Tibial artery (tissue), 4 donors: ENCODE data around the gene THADA.

Source experiments
- DNase-seq, 2 donors: peaks; one replicate each; pipeline ENCODE4 v3.0.0-alpha.2; 2019
- H3K27ac ChIP-seq, 2 donors: fragments of 200-600 bp; sonication (generic) in 1 of 2; 1 replicate in 1 of 2; 2 replicates in 1 of 2; pipeline ENCODE4 v1.5.1; 2018 to 2019; ENCODE audit warnings: mild to moderate bottlenecking in 1 of 2
- H3K27me3 ChIP-seq, 2 donors: fragments of 200-600 bp; sonication (generic) in 1 of 2; one replicate each; pipeline versions ENCODE4 v1.5.1 to v1.6.0; 2016 to 2019
- H3K36me3 ChIP-seq, 3 donors: fragments of 200-600 bp; sonication (generic) in 2 of 3; one replicate each; pipeline ENCODE4 v1.5.1; 2016 to 2019; ENCODE audit warnings: mild to moderate bottlenecking in 2 of 3
- H3K4me1 ChIP-seq, 4 donors: fragments of 200-600 bp; sonication (generic) in 2 of 4; 1 replicate in 3 of 4; 2 replicates in 1 of 4; pipeline ENCODE4 v1.5.1; 2016 to 2019
- H3K4me3 ChIP-seq, 2 donors: fragments of 200-600 bp; sonication (generic) in 1 of 2; 1 replicate in 1 of 2; 2 replicates in 1 of 2; pipeline ENCODE4 v1.5.1; 2018 to 2019; ENCODE audit warnings: mild to moderate bottlenecking in 2 of 2
- H3K9me3 ChIP-seq, 3 donors: fragments of 200-600 bp; sonication (generic) in 1 of 3; one replicate each; pipeline ENCODE4 v1.5.1; 2016 to 2019
- CTCF ChIP-seq, 2 experiments: fragments of 200-600 bp in 1 of 2; fragments of 450-650 bp in 1 of 2; IDR thresholded peaks; one replicate each; pipeline ENCODE4 v1.5.1; 2017 to 2019; ENCODE audit warnings: antibody characterized with exemption in 2 of 2, mild to moderate bottlenecking in 1 of 2, moderate library complexity in 1 of 2
- intact Hi-C: fragments of 100-400 bp; cut with DNase I; formaldehyde crosslinking; loops from one replicate; pipeline ENCODE4 v1.15.0; 2023; ENCODE audit warnings: low total_unique reads

THADA gene

DNA sequence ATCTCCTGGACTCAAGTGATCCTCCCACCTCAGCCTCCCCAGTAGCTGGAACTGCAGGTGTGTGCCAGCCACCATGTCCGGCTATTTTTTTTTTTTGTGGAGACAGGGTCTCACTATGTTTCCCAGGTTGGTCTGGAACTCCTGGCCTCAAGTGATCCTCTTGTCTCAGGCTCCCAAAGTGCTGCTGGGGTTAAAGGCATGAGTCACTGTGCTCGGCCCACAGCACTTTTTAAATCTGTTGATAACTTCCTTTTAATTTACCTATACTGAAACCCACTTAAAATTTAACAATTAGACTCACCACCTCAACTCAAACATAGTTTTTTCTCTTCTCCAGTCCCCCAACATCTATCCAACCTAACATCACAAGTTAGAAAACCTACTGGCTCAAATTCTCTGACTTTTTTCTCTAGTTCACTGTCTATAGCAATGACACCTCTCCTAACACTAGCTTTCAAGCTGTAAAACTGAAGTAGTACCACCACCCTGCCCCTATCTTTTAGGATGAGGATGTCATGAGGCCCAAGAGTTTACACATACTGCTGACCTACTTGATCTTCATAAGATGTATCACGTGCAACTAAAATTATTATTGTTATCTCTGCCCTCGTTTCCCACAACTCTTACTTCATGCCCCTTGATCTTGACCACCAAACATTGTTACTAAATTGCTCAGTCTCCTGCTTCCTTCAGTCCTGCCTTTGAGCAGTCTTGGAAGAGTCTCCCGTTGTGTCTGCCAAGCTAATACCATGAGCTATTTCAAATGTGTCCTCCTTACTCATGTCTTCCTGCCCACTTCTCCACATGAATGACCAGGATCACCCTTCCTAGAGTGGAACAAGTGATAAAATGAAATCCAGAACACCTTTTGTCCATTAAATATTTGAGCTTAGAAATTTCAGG is 227.1 kb downstream of the THADA start:
- Histone ChIP-seq H3K27me3 (no peaks in the 10 kb centered on the region), H3K4me3 (no peak overlapping the region), H3K27ac (no peak overlapping the region), H3K4me1 (peaks cover 0 to 19% (median 13%) of the 10 kb centered on the region in 4 donors), H3K36me3 (no peaks in the 10 kb centered on the region), H3K9me3 (no peaks in the 10 kb centered on the region)
- no peak for DNase-seq
- intact Hi-C loops, result no loop called here
- TF ChIP-seq CTCF (IDR thresholded peaks at IDR 0.05), result no peak

GRCh38 chr2:43367012-43367782 is 228.6 kb downstream of the THADA start:
- Histone ChIP-seq H3K4me1 (peaks cover 0 to 19% (median 13%) of the 10 kb centered on the region in 4 donors), H3K27me3 (no peaks in the 10 kb centered on the region), H3K36me3 (no peaks in the 10 kb centered on the region), H3K9me3 (no peaks in the 10 kb centered on the region), H3K4me3 (no peak overlapping the region), H3K27ac (no peak overlapping the region)
- DNase-seq, result no peak
- no peak for TF ChIP-seq CTCF (IDR thresholded peaks at IDR 0.05)
- intact Hi-C loops, result no loop called here

DNA sequence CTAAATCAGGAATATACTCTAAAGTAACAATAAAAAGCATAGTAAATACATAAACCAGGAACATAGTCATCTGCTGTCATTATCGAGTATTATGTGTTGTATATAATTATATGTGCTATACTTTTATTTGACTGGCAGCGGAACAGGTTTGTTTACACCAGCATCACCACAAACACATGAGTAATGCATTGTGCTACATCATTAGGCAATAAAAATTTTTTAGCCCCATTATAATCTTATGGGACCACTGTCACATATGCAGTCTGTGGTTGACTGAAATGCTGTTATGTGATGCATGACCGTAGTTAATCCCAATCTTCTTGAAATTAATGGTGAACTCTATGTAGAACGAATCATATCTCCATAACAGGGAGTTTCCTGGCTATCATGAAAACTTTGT is 232.7 kb downstream of the THADA start:
- peaks cover 0 to under 1% (median 0%) of the 10 kb centered on the region in 4 donors for H3K4me1 ChIP-seq
- intact Hi-C loops, result no loop called here
- H3K27me3 ChIP-seq, result no peaks in the 10 kb centered on the region
- no peak overlapping the region for H3K4me3 ChIP-seq
- H3K9me3 ChIP-seq, result no peaks in the 10 kb centered on the region
- no peak for DNase-seq
- no peak overlapping the region for H3K27ac ChIP-seq
- no peak for TF ChIP-seq CTCF (IDR thresholded peaks at IDR 0.05)
- H3K36me3 ChIP-seq, result no peaks in the 10 kb centered on the region

- TF ChIP-seq CTCF (IDR thresholded peaks at IDR 0.05), result no peak
- Histone ChIP-seq H3K27ac (no peak overlapping the region), H3K36me3 (no peaks in the 10 kb centered on the region), H3K4me1 (peaks cover 0 to 11% (median 6%) of the 10 kb centered on the region in 4 donors), H3K27me3 (no peaks in the 10 kb centered on the region), H3K9me3 (no peaks in the 10 kb centered on the region), H3K4me3 (no peak overlapping the region)
- intact Hi-C loops, result no loop called here
- DNase-seq, result no peak
Observed at GRCh38 chr2:43361286-43361685, 234.6 kb downstream of the THADA start.

- H3K4me1 ChIP-seq, result peaks cover 0 to 12% (median 6%) of the 10 kb centered on the region in 4 donors
- DNase-seq, result no peak
- intact Hi-C loops, result no loop called here
- no peak for TF ChIP-seq CTCF (IDR thresholded peaks at IDR 0.05)
- H3K36me3 ChIP-seq, result no peaks in the 10 kb centered on the region
- H3K9me3 ChIP-seq, result no peaks in the 10 kb centered on the region
- H3K27ac ChIP-seq, result no peak overlapping the region
- H3K27me3 ChIP-seq, result no peaks in the 10 kb centered on the region
- no peak overlapping the region for H3K4me3 ChIP-seq
Observed at GRCh38 chr2:43360137-43360536, 235.7 kb downstream of the THADA start.
